K562 (cell line): ENCODE measurements around the gene PRCC. TPM values are rescaled to one million over a fixed set of nuclear protein-coding genes. Genes with fewer than 3 reads are reported as not detected.

Experiments used
- CBX3 ChIP-seq, 2 experiments: IDR thresholded peaks; 1 replicate in 1 of 2; 2 replicates in 1 of 2; pipeline ENCODE4 v1.6.1; 2012; ENCODE audit warnings: inconsistent platforms in 2 of 2, low read length in 2 of 2, borderline replicate concordance in 1 of 2, control low read depth in 1 of 2
- CHD4 ChIP-seq: fragments of 200-600 bp; sonication (generic); IDR thresholded peaks from 3 replicates; pipeline ENCODE4 v1.6.1; 2012; ENCODE audit warnings: low read depth, mild to moderate bottlenecking, mixed read lengths, low read length, inconsistent platforms; ENCODE audit not compliant: insufficient read depth, insufficient replicate concordance, poor library complexity, severe bottlenecking
- DLX4 ChIP-seq: fragments of 250-450 bp; sonication (Bioruptor Pico); IDR thresholded peaks from 2 replicates; pipeline ENCODE4 v1.6.1; 2021; ENCODE audit warnings: mild to moderate bottlenecking
- DNMT1 ChIP-seq: fragments of 450-650 bp; IDR thresholded peaks from 2 replicates; pipeline ENCODE4 v1.6.1; 2016; ENCODE audit warnings: antibody characterized with exemption, mild to moderate bottlenecking
- ELK1 ChIP-seq: sonication (generic); formaldehyde crosslinking; IDR thresholded peaks from 2 replicates; pipeline ENCODE4 v1.8.1; 2022; ENCODE audit warnings: missing genetic modification reagents
- EP300 ChIP-seq: IDR thresholded peaks from 2 replicates; pipeline ENCODE4 v1.6.1; 2012; ENCODE audit warnings: low read length, improper control_type of control experiment
- FOXM1 ChIP-seq, 2 experiments: fragments of 450-650 bp in 1 of 2; sonication (generic) in 1 of 2; formaldehyde crosslinking in 1 of 2; IDR thresholded peaks; 2 replicates each; pipeline versions ENCODE4 v1.6.1 to v1.9.0; 2017 to 2022; ENCODE audit warnings: low read depth in 2 of 2, mild to moderate bottlenecking in 2 of 2, missing genetic modification reagents in 1 of 2, moderate library complexity in 1 of 2
- GABPB1 ChIP-seq: sonication (generic); formaldehyde crosslinking; IDR thresholded peaks from 2 replicates; pipeline ENCODE4 v1.8.0; 2022; ENCODE audit warnings: mild to moderate bottlenecking, missing genetic modification reagents
- GABPB2 ChIP-seq: fragments of 250-450 bp; sonication (Bioruptor Pico); conservative IDR thresholded peaks from 2 replicates; pipeline ENCODE4 v1.5.1; 2021; ENCODE audit warnings: mild to moderate bottlenecking
- HDAC3 ChIP-seq: fragments of 450-650 bp; IDR thresholded peaks from 2 replicates; pipeline ENCODE4 v1.6.1; 2018; ENCODE audit warnings: borderline replicate concordance, mild to moderate bottlenecking, moderate library complexity; ENCODE audit not compliant: partially characterized antibody
- HDAC8 ChIP-seq: fragments of 450-650 bp; IDR thresholded peaks from 2 replicates; pipeline ENCODE4 v1.6.1; 2016; ENCODE audit warnings: mild to moderate bottlenecking, missing genetic modification characterization, moderate library complexity, missing compliant biosample characterization
- HIVEP1 ChIP-seq: fragments of 250-450 bp; sonication (Bioruptor Pico); IDR thresholded peaks from 2 replicates; pipeline ENCODE4 v1.4.0; 2020; ENCODE audit warnings: mild to moderate bottlenecking
- HNRNPH1 ChIP-seq: fragments of 200-400 bp; formaldehyde crosslinking; optimal IDR thresholded peaks from 2 replicates; pipeline ENCODE3; 2017; ENCODE audit warnings: low read depth, mild to moderate bottlenecking, low read length, moderate library complexity
- MEIS2 ChIP-seq: fragments of 450-650 bp; IDR thresholded peaks from 2 replicates; pipeline ENCODE4 v1.6.1; 2014; ENCODE audit warnings: mild to moderate bottlenecking; ENCODE audit not compliant: partially characterized antibody
- MITF ChIP-seq: IDR thresholded peaks from 2 replicates; pipeline ENCODE4 v1.6.1; 2014; ENCODE audit warnings: antibody characterized with exemption
- NR1H2 ChIP-seq: sonication (generic); formaldehyde crosslinking; IDR thresholded peaks from 2 replicates; pipeline ENCODE4 v1.4.0; 2020; ENCODE audit warnings: mild to moderate bottlenecking, missing genetic modification reagents
- PTBP1 ChIP-seq: fragments of 200-400 bp; formaldehyde crosslinking; IDR thresholded peaks from 2 replicates; pipeline ENCODE4 v1.6.1; 2017; ENCODE audit warnings: low read depth, low read length
- RBM39 ChIP-seq: fragments of 200-400 bp; formaldehyde crosslinking; optimal IDR thresholded peaks from 2 replicates; pipeline ENCODE3; 2018; ENCODE audit warnings: low read depth, low read length
- RFX7 ChIP-seq: fragments of 250-450 bp; sonication (Bioruptor Pico); IDR thresholded peaks from 2 replicates; pipeline ENCODE4 v1.5.1; 2021; ENCODE audit warnings: mild to moderate bottlenecking
- ZFP36 ChIP-seq: fragments of 150-350 bp; IDR thresholded peaks from 2 replicates; pipeline ENCODE4 v1.6.1; 2018; ENCODE audit warnings: low read length, low read depth; ENCODE audit not compliant: partially characterized antibody
- ZNF518B ChIP-seq: fragments of 250-450 bp; sonication (Bioruptor Pico); IDR thresholded peaks from 2 replicates; pipeline ENCODE4 v1.5.0; 2021; ENCODE audit warnings: mild to moderate bottlenecking, moderate library complexity
- ZNF77 ChIP-seq: fragments of 250-450 bp; sonication (Bioruptor Pico); IDR thresholded peaks from 2 replicates; pipeline ENCODE4 v1.5.0; 2020
- polyA plus RNA-seq, 8 experiments: library from polyadenylated mRNA; depleted of rRNA in 4 of 8; stranded (reverse) in 5 of 8; unstranded in 3 of 8; fragments of >200 nt; fragmentation: Nextera tagmentation in 2 of 8; fragmentation: Illumina TruSeq in 1 of 8; extraction: Ambion mirVana in 2 of 8; extraction: Trizol in 1 of 8; gene quantifications; 2 replicates each; pipeline versions ENCODE4 v1.2.1 to v1.2.3, GENCODE V29; 2011 to 2014; ENCODE audit warnings: inconsistent platforms in 1 of 8, missing spikeins in 1 of 8
- total RNA-seq, 7 experiments: library from RNA; depleted of rRNA in 6 of 7; stranded (reverse); fragments of >200 nt in 6 of 7; fragmentation: Illumina TruSeq in 2 of 7; extraction: Trizol in 2 of 7; gene quantifications; 2 replicates each; pipeline versions ENCODE4 v1.2.1 to v1.2.3, GENCODE V29; 2011 to 2021; ENCODE audit warnings: low replicate concordance in 1 of 7

The PRCC gene
- total and polyA plus RNA-seq, 9 of the 15 experiments (the other 6 are each of a cell fraction or from before 2014, with no cell fraction given): 23.9 to 201 (median 41.1) TPM

GRCh38 chr1:156728599-156729462 is 38.5 kb upstream of the PRCC start, which contains the start of gene ISG20L2 (continued):
- TF ChIP-seq MEIS2: peak; percentile 82
- no peak for TF ChIP-seq HDAC8
- TF ChIP-seq CHD4: no peak
- no peak for TF ChIP-seq DLX4 (CRISPR knock-in tag)
- TF ChIP-seq ELK1: no peak
- peak; percentile 90 for TF ChIP-seq GABPB1 (CRISPR knock-in tag)
- TF ChIP-seq MITF: no peak
- no peak for TF ChIP-seq FOXM1 (IDR thresholded peaks at IDR 0.05; ENCODE audit: low read depth)
- TF ChIP-seq FOXM1 (CRISPR knock-in tag; IDR thresholded peaks at IDR 0.05; ENCODE audit: low read depth): no peak
- 0 out of 2 replicates have a peak, but pooled peaks have one; percentile 62 for TF ChIP-seq DNMT1
- TF ChIP-seq HIVEP1 (CRISPR knock-in tag): no peak
- no peak for TF ChIP-seq CBX3 (IDR thresholded peaks at IDR 0.05; ENCODE audit: borderline replicate concordance in 1 of 2, low read length in 2 of 2)
- no peak for TF ChIP-seq ZNF77
- TF ChIP-seq GABPB2 (CRISPR knock-in tag): no peak
- TF ChIP-seq RBM39: no peak
- TF ChIP-seq PTBP1: no peak
- TF ChIP-seq NR1H2 (CRISPR knock-in tag): no peak
- no peak for TF ChIP-seq ZFP36
- TF ChIP-seq HNRNPH1: no peak
- TF ChIP-seq ZNF518B: no peak
- TF ChIP-seq RFX7 (CRISPR knock-in tag): no peak
- no peak for TF ChIP-seq HDAC3
- TF ChIP-seq EP300: peak; percentile 38; the same call in 1 of the 2 replicates
